GM19025 (cell line): ENCODE data around the gene SPESP1.
"Not testable (repeated sequence)": the region's sequence is repeated elsewhere in the genome, so short reads cannot be mapped to it uniquely, and the experiment has no call there.

Experiments
- ATAC-seq: cut with Tn5 transposase; IDR thresholded peaks from one replicate; pipeline ENCODE4 v1.9.1; 2021; ENCODE audit warnings: mild to moderate bottlenecking, low read depth, moderate library complexity; ENCODE audit not compliant: unreplicated experiment

The SPESP1 gene

GRCh38 chr15:68958597-68958996, 28.3 kb downstream of the SPESP1 start:
- ATAC-seq, result no peak

GRCh38 chr15:68962465-68962864, 32.1 kb downstream of the SPESP1 start:
- ATAC-seq, result no peak

- ATAC-seq, result not testable (repeated sequence)
Observed at GRCh38 chr15:68963719-68964118, 33.4 kb downstream of the SPESP1 start.

GRCh38 chr15:68966996-68967395, 36.7 kb downstream of the SPESP1 start:
- ATAC-seq, result no peak

GRCh38 chr15:68967948-68968347, 37.6 kb downstream of the SPESP1 start:
- ATAC-seq, result no peak

GRCh38 chr15:68969298-68969697, 39.0 kb downstream of the SPESP1 start:
- no peak for ATAC-seq

- no peak for ATAC-seq
Observed at GRCh38 chr15:68972201-68973065, 42.1 kb downstream of the SPESP1 start.

- not testable (repeated sequence) for ATAC-seq
Observed at GRCh38 chr15:68975651-68976160, 45.4 kb downstream of the SPESP1 start.

- not testable (repeated sequence) for ATAC-seq
Observed at GRCh38 chr15:68977426-68977825, 47.1 kb downstream of the SPESP1 start.

GRCh38 chr15:68979006-68979405, 48.7 kb downstream of the SPESP1 start:
- ATAC-seq, result no peak

- no peak for ATAC-seq
Observed at GRCh38 chr15:68979816-68980215, 49.5 kb downstream of the SPESP1 start.

GRCh38 chr15:68980786-68981185, 50.5 kb downstream of the SPESP1 start:
- no peak for ATAC-seq

- ATAC-seq, result no peak
Observed at GRCh38 chr15:68981941-68982340, 51.6 kb downstream of the SPESP1 start.

GRCh38 chr15:68982976-68983563, 52.7 kb downstream of the SPESP1 start:
- ATAC-seq, result no peak

- ATAC-seq, result no peak
Observed at GRCh38 chr15:68983961-68984481, 53.7 kb downstream of the SPESP1 start.

GRCh38 chr15:68984586-68984985, 54.3 kb downstream of the SPESP1 start:
- no peak for ATAC-seq

- ATAC-seq, result no peak
Observed at GRCh38 chr15:68985361-68985891, 55.1 kb downstream of the SPESP1 start.

- no peak for ATAC-seq
Observed at GRCh38 chr15:68986322-68986721, 56.0 kb downstream of the SPESP1 start.

GRCh38 chr15:68987120-68987519, 56.8 kb downstream of the SPESP1 start:
- ATAC-seq, result no peak

- ATAC-seq, result no peak
Observed at GRCh38 chr15:68987676-68988075, 57.4 kb downstream of the SPESP1 start.

- ATAC-seq, result no peak
Observed at GRCh38 chr15:68989541-68990230, 59.4 kb downstream of the SPESP1 start.
